Activated CD8-positive, alpha-beta T cell treated with anti-CD3 and anti-CD28 coated beads for 36 hours (primary cell): Measurements from ENCODE around the gene RNF20. TPM values are rescaled to one million over a fixed set of nuclear protein-coding genes. Genes with fewer than 3 reads are reported as not detected.

Experiments used
- ATAC-seq: fragments of 200-7000 bp; cut with Tn5 transposase; one replicate; pipeline ENCODE4 v1.10.0; 2021; ENCODE audit warnings: mild to moderate bottlenecking, moderate library complexity
- CTCF ChIA-PET: fragments of 350-600 bp; sonication (Branson Sonifier 250); formaldehyde crosslinking; loops from one replicate; lab custom pipeline; 2021; ENCODE audit warnings: antibody characterized with exemption; lab: Charles Lee
- POLR2A ChIA-PET: fragments of 350-600 bp; sonication (Branson Sonifier 250); formaldehyde crosslinking; loops from one replicate; lab custom pipeline; 2021; ENCODE audit warnings: antibody characterized with exemption; lab: Charles Lee
- DNase-seq: peaks from one replicate; pipeline ENCODE4 v3.0.0-alpha.2; 2020
- H3K27ac Mint-ChIP-seq: one replicate; pipeline ENCODE4 v1.8.0; 2021; ENCODE audit warnings: mild to moderate bottlenecking, mixed read lengths
- H3K27me3 Mint-ChIP-seq: one replicate; pipeline ENCODE4 v1.8.0; 2021; ENCODE audit warnings: mixed read lengths
- H3K36me3 Mint-ChIP-seq: one replicate; pipeline ENCODE4 v1.8.0; 2021; ENCODE audit warnings: low read depth, mixed read lengths
- H3K4me1 Mint-ChIP-seq: one replicate; pipeline ENCODE4 v1.8.0; 2021; ENCODE audit warnings: low read depth, mixed read lengths
- H3K4me3 Mint-ChIP-seq: one replicate; pipeline ENCODE4 v1.8.0; 2021; ENCODE audit warnings: mild to moderate bottlenecking, moderate library complexity, mixed read lengths
- H3K9me3 Mint-ChIP-seq: one replicate; pipeline ENCODE4 v1.8.0; 2021; ENCODE audit warnings: mixed read lengths
- CTCF ChIP-seq: fragments of 200-600 bp; IDR thresholded peaks from one replicate; pipeline ENCODE4 v1.8.0; 2022; ENCODE audit warnings: antibody characterized with exemption, mild to moderate bottlenecking
- intact Hi-C: fragments of 100-400 bp; cut with micrococcal nuclease; formaldehyde crosslinking; loops from one replicate; pipeline ENCODE4 v1.10.0; 2022
- total RNA-seq, 2 experiments: library from RNA; stranded (reverse); gene quantifications; one replicate each; pipeline ENCODE4 v1.2.3, GENCODE V29; 2021

Gene RNF20
- total RNA-seq, 2 experiments from 2014 or later: 30.6 to 39.1 TPM

- TF ChIP-seq CTCF: peak; percentile 75
- Mint-ChIP-seq H3K27ac (no peak overlapping the region), H3K27me3 (no peaks in the 10 kb centered on the region), H3K9me3 (no peaks in the 10 kb centered on the region), H3K36me3 (no peaks in the 10 kb centered on the region), H3K4me1 (no peaks in the 10 kb centered on the region), H3K4me3 (no peak overlapping the region)
- CTCF ChIA-PET: interaction anchor here (0.5 to 1.6 kb wide), 14 partner anchors 10 to 368 kb away, joined by 3 to 7 read pairs (median 3); no protein-coding TSS in a partner anchor
- ATAC-seq (no peak), DNase-seq (no peak)
- intact Hi-C loops: loop anchor here (5.0 kb wide), 1 partner anchor 125 kb away; no protein-coding TSS in a partner anchor
- POLR2A ChIA-PET: no interaction called here
These were observed 68.5 kb downstream of the RNF20 start for GRCh38 chr9:101601904-101602765.

GRCh38 chr9:101604296-101604695 is 70.6 kb downstream of the RNF20 start:
- ChIA-PET POLR2A (no interaction called here), CTCF (interaction anchor here (1.4 kb wide), 1 partner anchor 32 kb away, joined by 3 read pairs; no protein-coding TSS in a partner anchor)
- H3K27me3 Mint-ChIP-seq: no peaks in the 10 kb centered on the region
- no peak overlapping the region for H3K27ac Mint-ChIP-seq
- TF ChIP-seq CTCF: no peak
- H3K36me3 Mint-ChIP-seq: no peaks in the 10 kb centered on the region
- intact Hi-C loops: loop anchor here (5.0 kb wide), 1 partner anchor 123 kb away; no protein-coding TSS in a partner anchor
- H3K4me1 Mint-ChIP-seq: no peaks in the 10 kb centered on the region
- no peak overlapping the region for H3K4me3 Mint-ChIP-seq
- no peaks in the 10 kb centered on the region for H3K9me3 Mint-ChIP-seq
- no peak for ATAC-seq
- no peak for DNase-seq

DNA sequence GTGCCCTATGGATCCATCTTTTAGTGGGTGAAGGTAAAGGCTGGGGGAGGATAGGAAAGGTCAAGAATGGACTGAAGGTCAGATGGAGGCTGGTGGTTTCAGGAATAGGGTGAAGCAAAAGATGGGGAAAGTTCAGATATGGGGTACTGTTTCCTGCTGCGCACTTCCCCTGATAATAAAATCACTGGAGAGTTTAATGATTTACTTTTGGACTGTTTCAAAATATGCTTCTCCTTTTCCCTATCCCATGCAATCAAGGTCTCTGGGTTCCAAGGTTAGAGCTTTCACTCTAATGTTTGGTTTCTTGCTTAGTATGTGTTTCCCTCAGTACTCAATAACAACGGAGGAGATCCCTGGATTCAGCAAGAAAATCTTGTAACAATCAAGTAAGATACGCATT is 71.9 kb downstream of the RNF20 start:
- no peak for DNase-seq
- no peaks in the 10 kb centered on the region for H3K9me3 Mint-ChIP-seq
- no peak for TF ChIP-seq CTCF
- CTCF ChIA-PET: no interaction called here
- H3K27ac Mint-ChIP-seq: no peak overlapping the region
- intact Hi-C loops: no loop called here
- no peaks in the 10 kb centered on the region for H3K4me1 Mint-ChIP-seq
- H3K27me3 Mint-ChIP-seq: no peaks in the 10 kb centered on the region
- no peaks in the 10 kb centered on the region for H3K36me3 Mint-ChIP-seq
- POLR2A ChIA-PET: no interaction called here
- no peak for ATAC-seq
- H3K4me3 Mint-ChIP-seq: no peak overlapping the region

Other genes starting within 250 kb of the RNF20 start
- gene BAAT, start 148.8 kb upstream of the RNF20 start, total RNA-seq: not detected
- gene MRPL50, start 135.2 kb upstream of the RNF20 start, total RNA-seq: 10 to 100 TPM; 16.3 to 16.7 TPM
- 1 to 10 TPM; 6.7 to 8.3 TPM for gene ZNF189, start 135.0 kb upstream of the RNF20 start, total RNA-seq
- not detected for gene ALDOB, start 98.1 kb upstream of the RNF20 start, total RNA-seq
- not detected for gene PPP3R2, start 61.1 kb downstream of the RNF20 start, total RNA-seq
- gene GRIN3A, start 204.8 kb downstream of the RNF20 start, total RNA-seq: not detected